HG03066 (cell line): ENCODE data around the gene MYEF2.

ENCODE experiments used
- ATAC-seq: cut with Tn5 transposase; IDR thresholded peaks from one replicate; pipeline ENCODE4 v1.9.1; 2021; ENCODE audit warnings: low read depth; ENCODE audit not compliant: unreplicated experiment

MYEF2 gene

DNA sequence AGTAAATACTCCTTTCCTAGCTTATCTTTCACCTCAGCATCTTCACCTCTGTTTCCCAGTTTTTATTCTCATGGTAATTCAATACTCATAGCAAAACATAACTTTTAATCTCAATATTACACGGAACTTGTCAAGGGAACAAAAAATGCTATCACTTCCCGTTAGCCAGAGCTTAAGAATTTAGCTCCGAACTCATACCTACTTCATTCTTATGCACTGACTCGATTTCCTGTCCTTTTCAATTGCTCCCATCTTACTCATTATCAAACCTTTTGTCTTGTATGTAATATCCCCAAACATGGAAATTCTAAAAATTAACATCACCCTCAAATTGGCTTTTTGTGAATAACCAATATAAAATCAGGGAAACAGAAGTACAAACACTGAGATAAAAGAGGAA, 28.2 kb downstream of the MYEF2 start:
- no peak for ATAC-seq

GRCh38 chr15:48147358-48147757, 30.7 kb downstream of the MYEF2 start:
- no peak for ATAC-seq

DNA sequence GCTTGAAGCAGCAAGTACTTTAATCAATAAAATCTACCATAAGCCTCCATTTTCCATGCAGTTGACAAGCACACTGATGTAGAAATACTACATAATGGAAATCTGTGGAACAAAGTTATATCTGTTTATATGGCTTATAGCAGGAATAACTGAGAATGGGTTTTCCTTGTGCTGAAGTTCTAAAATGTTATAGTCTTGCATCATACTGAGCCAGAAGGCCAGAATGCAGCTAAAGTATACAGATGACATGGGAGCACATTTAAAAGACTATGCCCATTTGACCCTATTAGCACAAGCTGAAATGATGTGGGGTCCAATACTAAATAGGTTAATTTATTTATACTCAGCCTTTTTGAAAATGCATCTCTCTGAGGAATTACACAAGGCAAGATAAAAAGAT, 32.2 kb downstream of the MYEF2 start:
- ATAC-seq, result no peak

GRCh38 chr15:48144889-48145288, 33.2 kb downstream of the MYEF2 start:
- no peak for ATAC-seq

- ATAC-seq, result no peak
Observed at GRCh38 chr15:48143856-48144255, 34.2 kb downstream of the MYEF2 start.

GRCh38 chr15:48132874-48133273, 45.2 kb downstream of the MYEF2 start:
- no peak for ATAC-seq

- ATAC-seq, result no peak
Observed at GRCh38 chr15:48131324-48131723, 46.8 kb downstream of the MYEF2 start.

GRCh38 chr15:48126667-48127355, 51.3 kb downstream of the MYEF2 start:
- ATAC-seq, result no peak

DNA sequence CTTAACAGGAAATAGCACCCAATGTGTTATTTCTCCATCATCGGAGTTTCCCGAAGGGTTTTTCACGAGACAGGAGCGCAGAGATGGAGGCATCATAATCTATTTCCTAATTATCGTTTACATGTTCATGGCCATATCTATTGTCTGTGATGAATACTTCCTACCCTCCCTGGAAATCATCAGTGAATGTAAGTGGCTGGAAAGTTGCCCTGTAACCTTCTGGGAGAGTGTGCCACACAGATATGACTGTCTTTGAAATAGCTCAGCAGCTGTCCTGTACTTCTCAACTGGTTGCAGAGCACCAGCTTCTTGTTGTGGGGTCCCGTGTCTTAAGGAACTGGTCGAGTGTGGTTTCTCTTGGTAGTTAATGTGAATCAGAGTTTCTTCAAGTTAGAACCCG, 56.2 kb downstream of the MYEF2 start:
- ATAC-seq, result no peak

- no peak for ATAC-seq
Observed at GRCh38 chr15:48120745-48121144, 57.4 kb downstream of the MYEF2 start, which contains the start of gene SLC24A5. TSS of gene SLC24A5 (plus strand) at chr15:48120990. CDS start at chr15:48121045, 55 bp downstream.

- no peak for ATAC-seq
Observed at GRCh38 chr15:48119277-48119676, 58.8 kb downstream of the MYEF2 start.

DNA sequence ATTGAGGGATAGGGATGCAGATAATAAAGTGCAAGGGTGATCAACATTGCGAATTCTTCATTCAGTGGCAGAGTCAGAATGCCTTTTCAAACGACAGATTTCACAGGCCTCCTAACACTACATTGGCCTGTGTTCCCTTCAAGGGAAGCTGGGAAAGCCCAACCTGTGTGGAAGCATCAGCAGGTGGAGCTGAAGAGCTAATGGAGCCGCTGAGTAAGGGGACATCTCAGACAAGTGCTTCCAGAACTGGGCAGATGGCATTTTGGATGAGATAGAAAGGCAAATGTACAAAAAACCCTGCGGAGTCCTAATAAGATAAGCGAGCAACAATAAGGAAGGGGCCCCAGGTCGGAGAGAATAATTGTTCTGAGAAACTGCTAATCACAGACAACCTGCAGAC, 65.9 kb downstream of the MYEF2 start:
- ATAC-seq, result no peak

GRCh38 chr15:48109856-48110531, 68.1 kb downstream of the MYEF2 start:
- ATAC-seq, result no peak

DNA sequence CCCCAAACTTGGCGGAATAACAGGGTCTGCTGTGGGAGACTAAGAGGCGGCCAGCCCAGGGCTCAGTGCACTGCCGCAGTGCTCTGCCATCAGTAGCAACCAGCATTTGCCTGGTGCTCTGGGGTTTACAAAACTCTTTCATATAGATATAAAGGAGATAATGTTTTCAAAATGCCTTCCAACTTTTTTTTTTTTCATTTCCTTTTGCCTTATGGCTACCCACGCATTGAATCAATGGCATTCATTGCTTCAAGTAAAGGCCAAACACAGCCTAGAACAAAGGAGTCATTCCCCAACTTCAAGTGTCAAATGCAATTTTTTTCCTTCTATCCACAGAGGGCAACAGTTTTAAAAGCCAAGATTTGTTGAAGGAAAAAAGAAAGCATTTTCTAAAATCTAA, 68.9 kb downstream of the MYEF2 start:
- no peak for ATAC-seq

DNA sequence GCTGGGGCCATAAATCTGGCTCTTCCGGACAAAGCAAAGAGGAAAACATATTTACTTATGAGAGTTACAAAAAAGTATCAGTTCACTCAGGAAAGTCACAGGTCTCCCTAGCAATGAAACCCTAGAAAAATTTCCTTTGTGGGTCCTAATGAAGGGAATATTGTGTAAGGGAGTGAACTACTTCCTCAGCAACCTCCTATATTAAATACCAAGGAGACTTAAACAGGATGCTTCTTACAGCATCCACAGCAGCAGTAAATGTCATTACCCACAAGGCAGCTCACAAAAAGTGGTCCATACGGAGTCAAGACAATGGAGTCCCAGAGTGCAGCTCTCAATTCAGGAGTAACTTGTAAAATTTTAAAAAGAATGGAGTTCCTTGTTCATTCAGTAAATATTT, 72.2 kb downstream of the MYEF2 start:
- ATAC-seq, result no peak

GRCh38 chr15:48103647-48104046, 74.4 kb downstream of the MYEF2 start:
- ATAC-seq, result no peak

DNA sequence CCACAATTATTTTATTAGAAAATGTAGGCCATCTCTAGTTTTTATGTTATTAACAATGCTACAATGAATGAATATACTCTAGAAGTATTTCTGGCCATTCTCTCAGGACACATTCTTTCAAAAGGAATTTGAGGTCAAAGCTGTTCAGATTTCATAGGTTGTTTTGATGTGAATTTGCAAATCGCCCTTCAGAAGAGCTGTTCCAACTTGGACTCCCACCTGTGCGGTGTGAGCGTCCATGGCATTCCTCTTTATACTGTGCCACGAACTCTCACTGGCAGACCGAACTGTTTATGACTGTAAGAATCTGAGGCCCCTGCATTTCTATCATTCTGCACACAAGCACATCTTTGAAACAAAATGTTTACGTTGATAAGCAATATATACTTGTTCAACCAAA, 75.9 kb downstream of the MYEF2 start:
- ATAC-seq, result no peak

DNA sequence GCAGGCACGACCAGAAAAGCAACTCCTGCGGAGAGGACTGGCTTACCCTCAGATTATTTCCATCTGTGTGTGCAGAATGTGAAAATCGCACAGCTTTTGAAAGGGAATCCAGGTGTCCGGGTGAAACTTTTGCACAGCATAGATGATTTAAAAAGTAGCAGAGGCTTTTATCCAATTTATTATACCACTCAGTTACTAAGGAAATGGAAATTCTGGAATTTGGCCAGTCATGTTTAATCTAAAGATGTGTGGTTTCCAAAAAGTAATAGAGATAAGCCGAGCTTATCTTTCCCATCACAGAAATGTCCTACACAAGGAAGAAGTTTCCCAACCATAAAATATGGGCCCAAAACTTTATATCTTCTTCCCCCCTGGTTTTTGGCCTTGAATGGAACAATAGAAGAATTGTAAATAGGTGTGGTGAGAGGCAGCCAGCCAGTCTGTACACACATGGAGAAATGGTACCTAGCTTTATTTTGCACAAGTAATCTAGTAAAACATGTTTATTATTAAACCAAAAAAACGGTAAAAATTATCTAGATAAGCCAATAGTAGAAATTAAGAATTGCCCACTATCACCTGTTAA, 76.6 kb downstream of the MYEF2 start:
- no peak for ATAC-seq

DNA sequence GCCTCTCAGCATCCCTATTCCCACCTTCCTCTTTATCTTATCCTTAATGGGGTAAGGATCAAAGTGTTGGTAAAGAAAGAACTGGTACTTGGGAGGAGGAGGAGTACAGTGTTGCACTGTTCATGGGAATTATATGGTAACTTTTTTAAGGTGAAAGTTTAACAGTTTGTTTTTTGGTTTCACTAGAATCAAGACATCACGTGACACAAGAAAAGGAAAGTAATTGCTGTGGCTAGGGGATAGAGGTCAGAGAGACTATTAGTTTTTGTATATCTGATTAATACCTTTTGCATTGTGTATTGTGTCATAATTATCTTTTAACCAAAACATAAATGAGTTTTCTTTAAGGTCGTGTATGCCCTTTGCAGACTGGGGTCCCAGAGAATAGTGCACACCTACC, 80.8 kb downstream of the MYEF2 start:
- no peak for ATAC-seq

DNA sequence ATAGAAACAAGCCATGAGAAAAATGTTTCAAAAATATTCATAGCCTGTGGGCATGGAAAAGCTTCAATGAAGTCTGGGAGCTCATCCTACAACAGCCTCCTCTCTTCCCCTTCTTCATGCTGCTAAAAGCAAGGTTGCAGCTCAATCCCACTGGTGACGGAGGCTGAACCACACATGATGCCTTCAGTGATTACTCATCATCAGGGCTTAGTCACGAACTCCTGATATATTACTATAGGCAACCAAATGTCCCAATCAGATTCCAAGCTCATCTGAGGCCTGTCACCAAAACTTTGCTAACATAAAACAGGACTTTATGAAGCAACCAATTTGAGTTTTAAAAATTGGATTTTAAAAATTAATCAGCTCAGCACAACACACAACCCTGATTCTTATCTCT, 81.3 kb downstream of the MYEF2 start:
- ATAC-seq, result no peak

GRCh38 chr15:48096355-48096786, 81.7 kb downstream of the MYEF2 start:
- ATAC-seq, result no peak

DNA sequence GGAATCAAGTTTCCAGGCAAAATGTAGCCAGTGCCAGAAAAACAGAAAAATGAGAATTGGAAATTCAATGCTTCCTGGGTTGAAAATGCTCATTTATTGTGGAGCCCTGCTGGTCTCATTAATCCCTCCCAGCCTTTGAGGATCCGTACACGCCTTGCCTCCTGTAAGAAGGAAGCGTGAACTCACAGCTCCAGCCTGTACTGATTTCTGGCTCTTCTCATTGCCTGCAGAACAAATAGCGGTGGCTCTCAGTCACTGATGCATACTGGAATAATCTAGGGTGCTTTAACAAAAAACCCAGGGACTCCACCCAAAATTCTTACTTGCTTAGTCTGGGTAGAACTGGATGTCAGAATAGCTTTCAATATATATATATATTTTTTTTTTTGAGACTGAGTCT, 86.6 kb downstream of the MYEF2 start:
- no peak for ATAC-seq
